ENCODE data around the gene SFSWAP. TPM values are rescaled to one million over a fixed set of nuclear protein-coding genes. Genes with fewer than 3 reads are reported as not detected.

SFSWAP gene
- total RNA-seq, 1 experiment from 2014 or later = 48.1 TPM

DNA sequence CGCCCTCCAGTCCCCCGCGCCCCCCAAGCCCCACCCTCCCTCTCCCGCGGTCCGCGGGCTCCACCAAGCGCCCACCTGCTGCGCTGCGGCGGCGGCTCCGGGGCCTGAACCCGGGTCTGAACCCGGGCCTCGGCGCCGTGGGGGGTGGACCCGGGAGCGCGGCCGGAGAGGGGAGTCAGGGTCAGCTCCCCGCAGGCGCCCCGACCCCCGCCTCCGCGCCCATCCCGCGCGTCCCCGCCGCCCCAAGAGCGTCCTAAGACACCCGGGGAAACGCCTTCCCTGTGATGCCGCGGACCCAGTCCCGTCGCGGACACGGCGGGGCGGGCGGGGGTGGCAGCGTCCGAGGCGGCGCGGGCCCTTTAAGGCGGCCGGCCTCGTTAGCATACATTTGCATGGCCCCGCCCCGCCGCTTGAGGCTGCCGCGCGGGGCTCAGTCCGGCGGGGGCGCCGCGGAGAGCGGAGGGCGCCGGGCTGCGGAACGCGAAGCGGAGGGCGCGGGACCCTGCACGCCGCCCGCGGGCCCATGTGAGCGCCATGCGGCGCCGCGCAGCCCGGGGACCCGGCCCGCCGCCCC is 117.2 kb downstream of the SFSWAP start, which contains the start of gene MMP17:
Gene MMP17 (plus strand): TSS at position 433 of the 574 bp plus-strand sequence. CDS start 102 bp downstream, at position 535.
- DNase-seq = peak; percentile 77
- TF ChIP-seq CTCF (conservative IDR thresholded peaks at IDR 0.05) = 0 out of 3 replicates have a peak, but pooled peaks have one; percentile 14

More for the DNA sequence above, 117.2 kb downstream of the SFSWAP start, which contains the start of gene MMP17:
- Histone ChIP-seq H3K9ac (ENCODE audit: extremely low read depth, insufficient read length, low read length) (no peak within 1 kb of the TSS), H2BK15ac (ENCODE audit: low read depth, low read length) (no peak within 1 kb of the TSS), H2AK5ac (ENCODE audit: insufficient read length, low read length) (no peak within 1 kb of the TSS), H3K79me2 (ENCODE audit: insufficient read depth, low read length) (no peaks in the 10 kb centered on the region; the same call in 1 of the 2 replicates), H3K18ac (ENCODE audit: insufficient read length, low read depth, low read length) (no peak within 1 kb of the TSS), H2BK120ac (ENCODE audit: low read depth, low read length, poor library complexity, severe bottlenecking) (no peak within 1 kb of the TSS), H4K5ac (ENCODE audit: insufficient read length, low read depth, low read length) (no peak within 1 kb of the TSS), H3K4ac (ENCODE audit: low read depth, low read length) (no peak within 1 kb of the TSS), H3K4me2 (ENCODE audit: insufficient read depth, insufficient read length, low read length) (peak within 1 kb of the TSS; percentile 79), H3K23me2 (ENCODE audit: insufficient read length, low read depth, low read length, poor library complexity, severe bottlenecking) (peaks cover 21% of the 10 kb centered on the region), H3T11ph (ENCODE audit: low read length) (no peak within 1 kb of the TSS), H3K9me3 (ENCODE audit: control insufficient read depth, low read depth, low read length) (no peaks in the 10 kb centered on the region), H3K27me3 (ENCODE audit: insufficient read depth, low read length) (no peaks in the 10 kb centered on the region; the same call in 1 of the 2 replicates), H3K23ac (ENCODE audit: insufficient read length, low read depth, low read length) (no peak within 1 kb of the TSS), H3K79me1 (ENCODE audit: insufficient read depth, low read depth, low read length, poor library complexity, severe bottlenecking) (no peaks in the 10 kb centered on the region), H2AFZ (ENCODE audit: low read length) (no peak within 1 kb of the TSS), H3K14ac (ENCODE audit: insufficient read depth, low read length) (peak within 1 kb of the TSS; percentile 58), H3K4me1 (ENCODE audit: insufficient read depth, low read length) (no peaks in the 10 kb centered on the region), H4K91ac (ENCODE audit: insufficient read length, low read depth, low read length) (no peak within 1 kb of the TSS), H4K8ac (replicated peaks; ENCODE audit: insufficient read length, low read depth, low read length) (no peak within 1 kb of the TSS), H3K56ac (ENCODE audit: insufficient read length, low read depth, low read length) (no peak within 1 kb of the TSS), H3K27ac (ENCODE audit: insufficient read length, low read depth, low read length) (no peak within 1 kb of the TSS), H2BK5ac (ENCODE audit: insufficient read length, low read length) (no peak within 1 kb of the TSS), H4K20me1 (ENCODE audit: control insufficient read depth, insufficient read depth, insufficient read length) (peaks cover 3% of the 10 kb centered on the region), H2BK20ac (ENCODE audit: low read depth, low read length, poor library complexity, severe bottlenecking) (no peak within 1 kb of the TSS), H2BK12ac (ENCODE audit: insufficient read length, low read depth, low read length) (no peak within 1 kb of the TSS)
- Mint-ChIP-seq H3K4me3 (peak within 1 kb of the TSS; percentile 62 to 88), H3K9me3 (no peaks in the 10 kb centered on the region), H3K36me3 (ENCODE audit: insufficient read depth in 1 of 3, low read depth in 3 of 3) (no peaks in the 10 kb centered on the region; a peak in 1 of 7 replicates), H3K27ac (no peak within 1 kb of the TSS), H3K4me1 (peaks cover 2 to 21% of the 10 kb centered on the region in 2 experiments; a peak in 3 of 4 replicates), H3K27me3 (ENCODE audit: low read depth) (peaks cover 50% of the 10 kb centered on the region)
- no CpG with 5 or more reads among the region's 86 CpGs for WGBS (ENCODE audit: extremely low coverage, insufficient read length, low lambda C conversion rate)

All from H9 (cell line).